ENCODE measurements around the gene C3orf70.

C3orf70 gene

DNA sequence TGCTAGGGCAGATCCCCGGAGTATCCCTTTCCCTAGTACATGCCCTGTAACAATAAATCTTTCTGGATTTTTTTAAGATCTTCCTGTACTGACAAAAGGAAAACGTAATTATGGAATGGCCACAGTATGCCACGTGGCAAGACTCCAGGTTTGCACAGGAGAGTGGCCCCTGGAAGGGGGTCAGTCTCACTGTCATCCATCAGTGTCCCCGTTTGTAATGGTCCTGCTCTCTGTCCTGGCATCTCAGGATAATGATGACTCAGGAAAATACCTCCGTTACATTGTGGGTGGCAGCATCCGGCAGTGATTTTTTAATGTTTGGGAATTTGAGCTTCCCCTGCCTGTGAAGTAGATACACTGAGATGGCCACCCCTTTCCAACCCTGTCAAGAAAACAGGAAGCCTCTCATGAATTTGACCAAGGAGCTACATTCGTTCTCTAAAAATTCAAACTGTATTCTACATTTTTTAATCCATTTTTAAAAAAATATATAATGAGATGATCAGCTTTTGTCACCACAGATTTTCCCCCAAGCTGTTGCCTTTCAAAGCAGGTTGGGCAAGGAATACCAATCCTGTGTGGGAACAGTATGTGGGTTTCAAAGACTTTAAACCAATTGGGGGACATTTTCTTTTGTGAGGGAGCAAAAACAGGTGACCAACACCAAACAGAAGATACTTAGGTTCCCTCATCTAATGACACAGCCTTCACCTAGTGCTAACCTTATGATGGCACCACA lies 110.4 kb downstream of the C3orf70 start:
- no peak for DNase-seq

DNA sequence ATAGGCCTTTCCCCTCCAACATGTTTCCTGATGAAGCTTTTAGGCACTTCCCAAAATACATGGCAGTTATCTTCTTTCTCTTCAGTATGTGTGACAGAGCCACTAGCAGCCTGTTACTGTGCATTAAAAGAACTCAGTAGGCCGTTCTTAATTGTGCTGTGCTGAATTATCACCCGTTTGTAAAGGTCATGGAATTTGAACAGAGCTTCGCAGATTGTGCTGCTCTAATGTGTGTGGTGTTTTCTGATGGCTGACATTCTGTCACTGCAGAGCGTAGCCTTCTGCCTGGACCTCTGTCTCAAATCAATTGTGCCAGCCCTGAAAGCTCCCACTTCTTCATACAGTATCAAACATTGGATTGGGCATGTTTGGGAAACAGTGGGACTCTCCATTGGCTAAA lies 111.3 kb downstream of the C3orf70 start:
- DNase-seq: no peak

DNA sequence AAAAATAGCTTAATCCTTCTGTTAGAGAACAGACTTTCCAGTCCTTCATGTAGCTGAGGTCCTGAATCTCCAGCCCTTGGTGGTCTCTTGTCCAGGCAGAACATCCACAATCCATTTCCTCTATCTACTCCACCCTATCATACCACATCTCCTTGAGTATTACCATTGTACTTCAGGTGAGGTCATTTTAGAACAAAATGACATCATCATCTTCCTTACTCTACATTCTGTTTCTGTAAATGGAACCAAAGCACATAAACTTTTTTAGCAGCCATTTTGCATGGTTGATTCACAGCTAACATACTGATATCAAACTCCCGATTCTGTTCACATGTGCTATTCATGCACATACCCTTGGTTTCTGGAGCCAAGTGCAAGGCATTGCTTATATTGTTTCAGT lies 112.4 kb downstream of the C3orf70 start:
- no peak for DNase-seq

DNA sequence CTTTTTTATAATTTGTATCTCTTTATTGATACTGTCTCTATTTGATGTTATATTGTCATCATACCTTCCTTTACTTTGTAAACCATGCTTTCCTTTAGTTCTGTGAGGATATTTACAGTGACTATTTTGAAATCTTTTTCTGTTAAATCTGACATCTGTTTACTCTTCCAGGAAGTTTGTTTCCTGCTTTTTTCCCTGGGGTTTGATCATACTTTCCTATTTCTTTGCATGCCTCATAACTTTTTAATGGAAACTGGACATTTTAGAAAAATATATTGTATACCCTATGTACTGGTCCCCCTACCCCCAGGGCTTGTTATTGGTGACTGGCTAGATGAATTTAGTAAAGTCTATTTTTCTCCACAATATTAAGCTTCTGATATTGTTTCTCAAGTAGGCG lies 115.1 kb downstream of the C3orf70 start:
- DNase-seq: no peak

DNA sequence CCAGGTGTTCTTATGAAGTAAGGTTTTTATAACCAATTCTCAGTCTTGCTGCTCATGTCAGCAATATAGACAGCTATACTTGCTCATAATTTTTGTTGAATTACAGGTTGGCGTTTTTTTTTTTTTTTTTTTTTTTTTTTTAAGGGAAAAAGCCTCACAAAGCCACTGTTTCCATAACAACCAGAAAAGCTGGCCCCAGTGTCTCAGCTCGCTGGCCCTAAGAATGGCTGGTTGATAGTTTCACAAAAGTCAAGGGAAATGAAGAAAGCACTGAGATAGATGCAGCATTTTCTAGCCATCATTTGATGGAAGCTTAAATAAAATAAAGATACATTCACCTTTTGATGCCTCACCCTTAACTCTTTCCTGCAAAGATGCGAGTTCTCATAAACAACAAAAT lies 121.9 kb downstream of the C3orf70 start:
- DNase-seq: no peak

DNA sequence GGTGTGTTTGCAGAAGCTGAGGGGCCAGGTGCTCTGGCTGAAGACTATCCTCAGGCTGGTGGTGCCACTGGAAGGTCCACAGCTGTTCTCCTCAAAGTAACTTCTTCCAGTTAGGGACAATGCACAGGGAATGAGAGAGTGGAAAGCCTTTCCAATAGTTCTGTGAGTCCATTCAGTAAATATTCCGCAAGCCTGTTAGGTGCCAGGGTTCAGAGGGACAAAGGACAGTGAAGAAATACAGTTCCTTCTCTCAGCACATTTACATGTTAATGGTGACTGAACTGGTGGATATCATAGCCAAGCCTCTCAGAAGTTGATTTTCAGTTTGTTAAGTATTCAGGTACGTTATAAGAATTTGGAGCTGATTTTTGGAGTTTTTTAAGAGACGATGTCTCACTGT lies 122.5 kb downstream of the C3orf70 start:
- DNase-seq: no peak

DNA sequence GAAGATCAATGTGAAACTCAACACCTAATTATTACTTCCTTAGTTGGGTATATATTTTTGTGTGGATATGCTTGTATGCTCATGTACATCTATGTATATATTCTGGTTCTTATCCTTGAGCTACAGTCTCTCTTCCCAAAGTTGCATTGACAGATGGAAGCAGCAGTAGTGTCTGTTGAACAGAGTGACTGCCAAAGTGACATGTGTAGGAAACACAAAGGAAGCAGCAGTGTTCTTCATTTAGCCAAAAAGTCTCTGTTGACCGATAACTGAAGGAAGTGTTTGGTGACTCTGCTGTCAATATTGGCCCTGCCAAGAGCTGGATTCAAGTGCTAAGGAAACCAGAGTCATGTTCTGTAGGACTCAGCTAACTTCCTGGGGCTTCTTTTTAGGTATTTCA lies 123.8 kb downstream of the C3orf70 start:
- no peak for DNase-seq

DNA sequence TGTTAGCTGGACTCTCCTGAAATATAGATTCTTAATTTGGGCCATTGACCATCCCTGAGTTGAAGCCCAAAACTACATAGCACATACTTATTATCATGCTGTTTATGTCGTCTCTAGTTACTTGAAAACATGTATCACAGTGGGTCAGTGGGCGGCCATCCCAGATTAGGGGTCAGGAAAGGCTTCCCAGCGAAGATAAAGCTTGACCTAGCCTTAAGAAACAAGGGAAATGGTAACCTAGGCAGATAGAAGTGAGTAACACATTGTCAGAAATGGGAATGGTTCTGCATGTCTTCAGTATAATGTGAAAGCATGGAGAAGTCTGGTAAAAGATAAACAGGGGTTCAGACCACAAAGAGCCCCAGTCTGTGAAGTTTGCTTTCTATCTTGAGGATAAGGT lies 124.7 kb downstream of the C3orf70 start:
- no peak for DNase-seq
